Heart right ventricle (tissue), 16 donors: ENCODE measurements around the gene NEDD4L. TPM values are rescaled to one million over a fixed set of nuclear protein-coding genes. Genes with fewer than 3 reads are reported as not detected.
"Not testable (repeated sequence)": the region's sequence is repeated elsewhere in the genome, so short reads cannot be mapped to it uniquely, and the experiment has no call there.

Source experiments
- ATAC-seq, 8 donors: fragments of 200-7000 bp; cut with Tn5 transposase; one replicate each; pipeline ENCODE4 v1.9.1; 2020; ENCODE audit warnings: mild to moderate bottlenecking in 8 of 8, moderate library complexity in 8 of 8, moderate number of reproducible peaks in 1 of 8
- DNase-seq, 2 donors: peaks; one replicate each; pipeline ENCODE4 v3.0.0-alpha.2; 2020
- H3K27ac ChIP-seq, 10 donors: fragments of 200-600 bp; sonication (generic) in 2 of 10; one replicate each; pipeline versions ENCODE4 v1.5.0 to v1.8.0; 2020 to 2022; ENCODE audit warnings: mild to moderate bottlenecking in 3 of 10
- H3K27me3 ChIP-seq, 7 donors: fragments of 200-600 bp; one replicate each; pipeline ENCODE4 v1.8.0; 2021 to 2022; ENCODE audit warnings: mild to moderate bottlenecking in 2 of 7
- H3K36me3 ChIP-seq, 9 donors: fragments of 200-600 bp; sonication (generic) in 1 of 9; one replicate each; pipeline versions ENCODE4 v1.5.0 to v1.8.0; 2020 to 2022; ENCODE audit warnings: mild to moderate bottlenecking in 2 of 9
- H3K4me1 ChIP-seq, 9 donors: fragments of 200-600 bp; sonication (generic) in 1 of 9; one replicate each; pipeline versions ENCODE4 v1.5.0 to v1.8.0; 2020 to 2022; ENCODE audit warnings: mild to moderate bottlenecking in 4 of 9
- H3K4me3 ChIP-seq, 10 donors: fragments of 200-600 bp; sonication (generic) in 2 of 10; one replicate each; pipeline versions ENCODE4 v1.5.0 to v1.8.0; 2020 to 2022; ENCODE audit warnings: mild to moderate bottlenecking in 7 of 10, moderate library complexity in 2 of 10
- H3K9me3 ChIP-seq, 11 donors: fragments of 200-600 bp in 10 of 11; sonication (generic) in 2 of 11; one replicate each; pipeline versions ENCODE4 v1.5.0 to v1.8.0; 2013 to 2022; ENCODE audit warnings: mild to moderate bottlenecking in 2 of 11, control low read depth in 1 of 11, moderate library complexity in 1 of 11
- WGBS, 2 donors: extraction: QIAGEN DNeasy Blood & Tissue Kit; methylation state at CpG; one replicate each; pipeline ENCODE4 v1.1.7; 2013; ENCODE audit warnings: inconsistent platforms in 1 of 2; 5-methylcytosine and 5-hydroxymethylcytosine counted together
- intact Hi-C, 10 donors: fragments of 100-400 bp; cut with DNase I; formaldehyde crosslinking; loops; one replicate each; pipeline versions ENCODE4 v1.11.1 to v1.14.2; 2022
- long read RNA-seq, 3 donors: library from polyadenylated mRNA; unstranded; transcript quantifications; one replicate each; pipeline ENCODE4 v2.0.0, GENCODE V29; 2020 to 2021
- polyA plus RNA-seq, 2 donors: library from polyadenylated mRNA; stranded (reverse); fragments of 200-250 nt; gene quantifications; one replicate each; pipeline ENCODE4 v1.2.3, GENCODE V29; 2013
- total RNA-seq, 10 donors: library from RNA; stranded (reverse); fragmentation: NEBNext Ultra II Directional in 3 of 10; extraction: Animal tissue kit (Norgen Biotek cat#: 25700) in 3 of 10; gene quantifications; one replicate each; pipeline versions ENCODE4 v1.2.1 to v1.2.4, GENCODE V29; 2021 to 2023
- TF ChIP-seq, protein P1 (sequence below), 9 donors: fragments of 200-600 bp; sonication (generic) in 2 of 9; IDR thresholded peaks; one replicate each; pipeline versions ENCODE4 v1.5.0 to v1.8.0; 2021 to 2022; ENCODE audit warnings: antibody characterized with exemption in 9 of 9, mild to moderate bottlenecking in 5 of 9, moderate library complexity in 1 of 9
- donor health status: Arrhythmogenic right ventricular cardiomyopathy.
- donor health status: ischemic (EF 13 %, LVEDD 7.1; RV severe dilation, severe dysfunction).
- donor health status: healthy with polysubstance abuse.
- donor health status: DM: no; HTN: yes; CAD: no.
- donor health status: DM: no; HTN: no; CAD: no.
- donor health status: ischemic (EF 25% LVEDD 6.9; RV normal size, moderate dysfunction).
- donor health status: ischemic (EF 25% LVEDD 5.7; RV mildly dilated, moderate dysfunction).
- donor health status: healthy.
- donor health status: DM: yes; HTN: yes; CAD: no.
- donor health status: Ischemic cardiomyopathy.
- donor health status: ischemic (EF 35%, LVEDD 5.7; RV mildly dilated, moderate dysfunction).
- donor health status: nonischemic (EF 11% LVEDD 7.7; RV severe dilation, severe dysfunction).
- donor health status: DM: yes; HTN: yes; CAD: no.
- donor health status: PGD.
- donor health status: ischemic (EF 29% LVEDD 5.4; RV normal size, mild dysfunction).
- donor health status: nonischemic (EF 23%, LVEDD 6.1; RV moderate dilation, normal function).

Gene NEDD4L
- total RNA-seq (10 to 100 TPM; 37.1 to 67.1 (median 50.2) TPM), polyA plus RNA-seq (10 to 100 TPM in 1 of 2 donors, 1 to 10 TPM in 1; 9.6 to 13.5 TPM)
- long read RNA-seq, donor 1, full-length matches to known transcripts: 1 of 50 reads
- long read RNA-seq, donor 1, partial matches to known transcripts: 12 of 50 reads
- long read RNA-seq, donor 1, other reads (novel, unspliced or antisense): 37 of 50 reads
- long read RNA-seq, donor 2, partial matches to known transcripts: 12 of 52 reads
- long read RNA-seq, donor 2, other reads (novel, unspliced or antisense): 38 of 52 reads
- long read RNA-seq, donor 3, partial matches to known transcripts: 14 of 26 reads
- long read RNA-seq, donor 3, other reads (novel, unspliced or antisense): 11 of 26 reads

DNA sequence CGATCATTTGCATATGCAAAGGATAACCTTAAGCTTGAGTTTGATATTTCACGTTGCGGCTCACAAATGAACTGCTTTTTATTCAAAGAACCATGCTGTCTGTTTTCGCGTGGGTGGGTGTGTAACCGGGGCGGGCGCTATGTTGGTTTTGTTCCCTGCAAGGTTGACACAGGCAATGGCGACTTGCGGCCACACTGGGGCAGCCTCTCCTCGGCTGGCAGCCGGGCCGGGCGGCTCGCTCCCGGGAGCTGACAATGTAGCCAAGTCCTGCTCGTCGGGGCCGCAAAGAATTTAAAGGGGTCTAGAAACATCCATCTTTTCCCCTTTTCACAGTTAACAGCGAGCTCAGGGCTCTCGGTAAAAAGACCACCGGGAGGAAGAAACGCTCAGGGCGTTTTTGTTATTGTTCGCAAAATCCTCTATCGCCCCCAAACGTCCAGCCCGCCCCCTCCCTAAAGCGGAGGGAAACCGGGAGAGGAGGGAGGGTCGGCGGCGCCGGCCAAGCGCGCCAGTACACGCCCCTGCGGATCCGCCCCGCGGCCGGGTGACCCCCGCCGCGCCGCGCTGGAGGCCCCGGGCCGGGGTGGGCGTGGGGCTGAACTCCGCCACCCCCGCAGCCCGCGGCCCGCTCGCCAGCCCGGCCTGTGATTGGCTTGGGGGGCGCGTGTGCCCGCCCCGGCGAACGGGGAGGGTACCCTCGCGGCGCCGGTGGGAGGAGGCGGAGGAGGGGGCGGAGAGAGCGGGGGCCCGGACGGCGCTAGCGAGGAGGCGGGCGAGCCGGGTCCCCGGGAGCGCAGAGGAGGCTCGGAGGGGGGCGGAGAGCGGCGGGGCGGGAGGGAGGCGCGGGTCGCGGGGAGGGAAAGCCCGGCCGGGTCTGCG, at the start of gene NEDD4L:
Gene NEDD4L (plus strand): TSS at position 736 of the 879 bp plus-strand sequence. CDS start 435 bp downstream, outside the sequence.
- H3K36me3 ChIP-seq: no peaks in the 10 kb centered on the region
- no peaks in the 10 kb centered on the region for H3K9me3 ChIP-seq
- H3K27me3 ChIP-seq: peaks cover 0 to 27% (median 0%) of the 10 kb centered on the region in 7 donors
- H3K27ac ChIP-seq: peak within 1 kb of the TSS; percentile 45 to 88 (median 76)
- intact Hi-C loops: loop anchor here in 7 of 10 donors (1.0 to 10.0 kb wide), 12 partner anchors 77 to 419 kb away; partner anchors contain the start of gene NARS1 (in 1 of the 7)
- TF ChIP-seq, protein P1, sequence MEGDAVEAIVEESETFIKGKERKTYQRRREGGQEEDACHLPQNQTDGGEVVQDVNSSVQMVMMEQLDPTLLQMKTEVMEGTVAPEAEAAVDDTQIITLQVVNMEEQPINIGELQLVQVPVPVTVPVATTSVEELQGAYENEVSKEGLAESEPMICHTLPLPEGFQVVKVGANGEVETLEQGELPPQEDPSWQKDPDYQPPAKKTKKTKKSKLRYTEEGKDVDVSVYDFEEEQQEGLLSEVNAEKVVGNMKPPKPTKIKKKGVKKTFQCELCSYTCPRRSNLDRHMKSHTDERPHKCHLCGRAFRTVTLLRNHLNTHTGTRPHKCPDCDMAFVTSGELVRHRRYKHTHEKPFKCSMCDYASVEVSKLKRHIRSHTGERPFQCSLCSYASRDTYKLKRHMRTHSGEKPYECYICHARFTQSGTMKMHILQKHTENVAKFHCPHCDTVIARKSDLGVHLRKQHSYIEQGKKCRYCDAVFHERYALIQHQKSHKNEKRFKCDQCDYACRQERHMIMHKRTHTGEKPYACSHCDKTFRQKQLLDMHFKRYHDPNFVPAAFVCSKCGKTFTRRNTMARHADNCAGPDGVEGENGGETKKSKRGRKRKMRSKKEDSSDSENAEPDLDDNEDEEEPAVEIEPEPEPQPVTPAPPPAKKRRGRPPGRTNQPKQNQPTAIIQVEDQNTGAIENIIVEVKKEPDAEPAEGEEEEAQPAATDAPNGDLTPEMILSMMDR (IDR thresholded peaks at IDR 0.05): peak; percentile 73 to 91 (median 86)
- 0 to 1% methylated on average over 60 to 89 of the region's 91 CpGs for WGBS, 2 donors
- ATAC-seq: peak; percentile 87 to 95 (median 91)
- H3K4me3 ChIP-seq: peak within 1 kb of the TSS; percentile 71 to 92 (median 86)
- DNase-seq: peak; percentile 79 to 81
- peaks cover 4 to 30% (median 17%) of the 10 kb centered on the region in 9 donors for H3K4me1 ChIP-seq

DNA sequence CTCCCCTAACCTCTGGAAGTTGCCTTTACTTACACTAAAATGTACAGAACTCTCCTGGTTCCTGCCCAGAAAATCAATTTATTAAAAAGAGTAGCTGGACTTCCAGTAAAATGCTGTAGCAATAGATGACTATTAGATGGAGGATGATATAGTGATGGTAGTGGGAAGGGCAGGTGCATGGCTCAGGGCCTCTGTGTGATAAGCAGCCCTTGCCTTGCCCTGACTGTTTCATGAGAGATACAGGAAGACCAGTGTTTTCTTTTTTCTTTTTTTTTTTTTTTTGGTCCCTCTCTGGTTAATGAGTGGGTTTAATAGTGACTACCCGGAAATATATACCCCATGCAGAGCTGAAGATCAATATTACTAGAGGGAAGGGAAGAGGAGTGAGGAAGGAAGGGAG, 48.7 kb upstream of the NEDD4L start:
- TF ChIP-seq, protein P1 (IDR thresholded peaks at IDR 0.05): no peak
- no peak overlapping the region for H3K4me3 ChIP-seq
- no peak for DNase-seq
- WGBS, 2 donors: 58 to 70% methylated on average over 1 of the region's 1 CpG
- intact Hi-C loops: no loop called here
- no peak for ATAC-seq
- H3K9me3 ChIP-seq: no peaks in the 10 kb centered on the region
- no peak overlapping the region for H3K27ac ChIP-seq
- no peaks in the 10 kb centered on the region for H3K4me1 ChIP-seq
- no peaks in the 10 kb centered on the region for H3K36me3 ChIP-seq
- peaks cover 0 to 5% (median 0%) of the 10 kb centered on the region in 7 donors for H3K27me3 ChIP-seq

- H3K9me3 ChIP-seq, H3K27me3 ChIP-seq, DNase-seq, H3K4me1 ChIP-seq, intact Hi-C loops, H3K27ac ChIP-seq, H3K36me3 ChIP-seq, ATAC-seq, H3K4me3 ChIP-seq: not testable (repeated sequence)
- 89 to 96% methylated on average over 3 of the region's 3 CpGs for WGBS, 2 donors
Observed at GRCh38 chr18:57996894-57997293, 47.1 kb upstream of the NEDD4L start.

DNA sequence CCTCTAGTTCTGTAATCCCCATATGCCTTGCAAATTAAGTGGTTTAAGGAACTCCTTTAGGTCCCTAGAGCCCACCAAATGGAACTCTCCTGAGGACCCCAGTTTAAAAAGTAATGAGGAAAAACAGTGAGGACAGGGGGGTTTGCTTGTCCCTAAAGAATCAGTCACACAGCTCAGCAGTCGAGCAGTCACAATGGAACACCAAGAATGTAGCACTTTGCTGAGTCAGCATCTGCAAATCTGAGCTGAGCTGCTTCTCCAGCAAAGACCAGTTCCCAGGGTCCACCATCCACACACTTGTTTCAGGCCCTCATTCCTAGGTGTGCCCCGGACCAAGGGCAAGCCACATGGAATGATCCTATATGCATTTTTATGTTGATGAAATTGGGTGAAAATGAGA, 46.2 kb upstream of the NEDD4L start:
- Histone ChIP-seq H3K4me1 (no peaks in the 10 kb centered on the region), H3K9me3 (no peaks in the 10 kb centered on the region), H3K36me3 (no peaks in the 10 kb centered on the region), H3K4me3 (no peak overlapping the region), H3K27ac (no peak overlapping the region), H3K27me3 (peaks cover 0 to 9% (median 0%) of the 10 kb centered on the region in 7 donors)
- ATAC-seq: no peak
- 69 to 78% methylated on average over 2 of the region's 2 CpGs for WGBS, 2 donors
- intact Hi-C loops: no loop called here
- TF ChIP-seq, protein P1 (IDR thresholded peaks at IDR 0.05): no peak
- DNase-seq: no peak
